Measurements from ENCODE around the gene PC. TPM values are rescaled to one million over a fixed set of nuclear protein-coding genes. Genes with fewer than 3 reads are reported as not detected.

PC gene
- total and polyA plus RNA-seq, 12 donors: 40.6 to 231 (median 83.2) TPM

DNA sequence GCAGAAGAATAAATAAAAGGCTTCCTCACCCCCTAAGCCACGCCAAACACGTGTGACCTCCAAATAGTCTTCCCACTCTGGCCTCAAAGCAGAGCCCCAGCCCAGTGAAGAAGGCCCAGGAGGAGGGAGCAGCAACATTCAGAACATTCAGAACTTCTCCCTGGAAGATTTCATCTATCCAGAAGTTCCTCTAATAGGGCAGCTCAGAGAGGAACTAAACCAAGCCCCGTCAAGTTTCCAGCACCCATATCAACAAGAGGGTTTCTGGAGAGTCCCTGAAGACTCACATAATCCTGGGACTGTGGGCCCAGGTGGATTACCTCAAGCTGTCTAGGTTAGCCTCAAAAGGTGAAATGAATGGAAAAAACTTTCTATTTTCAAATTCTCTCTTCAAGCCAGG, 39.4 kb downstream of the PC start:
- 73 to 82% (median 76%) methylated on average over 3 of the region's 3 CpGs for WGBS, 4 donors
- Histone ChIP-seq H3K4me1 (replicated peaks in 1 of 2) (no peaks in the 10 kb centered on the region), H3K9me3 (replicated peaks in 1 of 3) (no peaks in the 10 kb centered on the region), H3K27ac (no peak overlapping the region), H3K4me3 (no peak overlapping the region), H3K36me3 (replicated peaks in 1 of 2) (no peaks in the 10 kb centered on the region), H3K27me3 (no peaks in the 10 kb centered on the region)
- intact Hi-C loops (cut with DNase I): no loop called here
- no peak for TF ChIP-seq POLR2A (IDR thresholded peaks at IDR 0.05)
- DNase-seq: no peak

DNA sequence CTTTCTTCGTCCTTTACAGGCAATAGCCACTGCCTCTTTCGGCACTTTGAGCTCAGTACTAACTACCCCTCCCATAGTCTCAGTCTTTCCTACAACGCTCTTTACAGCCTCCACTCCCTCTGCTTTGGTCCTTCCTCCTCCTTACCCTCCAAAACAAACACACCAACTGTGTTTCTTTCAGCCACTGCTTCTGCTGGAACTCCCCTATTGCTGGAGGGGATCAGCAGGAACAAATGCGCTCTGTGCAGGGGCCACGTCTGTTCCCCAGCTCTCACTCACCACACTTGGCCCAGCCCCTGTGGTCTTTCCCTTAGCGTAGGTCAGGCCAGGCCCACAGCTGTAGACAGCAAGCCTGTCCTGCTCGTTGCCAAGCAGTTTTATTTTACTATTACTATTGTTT, 42.3 kb downstream of the PC start:
- Histone ChIP-seq H3K36me3 (replicated peaks in 1 of 2) (no peaks in the 10 kb centered on the region), H3K9me3 (replicated peaks in 1 of 3) (no peaks in the 10 kb centered on the region), H3K27ac (no peak overlapping the region), H3K27me3 (no peaks in the 10 kb centered on the region), H3K4me1 (replicated peaks in 1 of 2) (no peaks in the 10 kb centered on the region), H3K4me3 (no peak overlapping the region)
- TF ChIP-seq POLR2A (IDR thresholded peaks at IDR 0.05) (no peak), CTCF (IDR thresholded peaks at IDR 0.05) (no peak)
- no peak for DNase-seq
- WGBS, 4 donors: 76 to 88% (median 82%) methylated on average over 7 of the region's 7 CpGs
- intact Hi-C loops (cut with DNase I): no loop called here

GRCh38 chr11:66915046-66915832, 42.9 kb downstream of the PC start:
- no peak for DNase-seq
- TF ChIP-seq POLR2A (IDR thresholded peaks at IDR 0.05) (no peak), CTCF (IDR thresholded peaks at IDR 0.05) (no peak)
- intact Hi-C loops (cut with DNase I): no loop called here
- H3K4me3 ChIP-seq: no peak overlapping the region
- H3K9me3 ChIP-seq (replicated peaks in 1 of 3): no peaks in the 10 kb centered on the region
- no peak overlapping the region for H3K27ac ChIP-seq
- H3K4me1 ChIP-seq (replicated peaks in 1 of 2): no peaks in the 10 kb centered on the region
- H3K27me3 ChIP-seq: no peaks in the 10 kb centered on the region
- 90 to 95% (median 93%) methylated on average over 9 to 14 of the region's 14 CpGs for WGBS, 4 donors
- no peaks in the 10 kb centered on the region for H3K36me3 ChIP-seq (replicated peaks in 1 of 2)

DNA sequence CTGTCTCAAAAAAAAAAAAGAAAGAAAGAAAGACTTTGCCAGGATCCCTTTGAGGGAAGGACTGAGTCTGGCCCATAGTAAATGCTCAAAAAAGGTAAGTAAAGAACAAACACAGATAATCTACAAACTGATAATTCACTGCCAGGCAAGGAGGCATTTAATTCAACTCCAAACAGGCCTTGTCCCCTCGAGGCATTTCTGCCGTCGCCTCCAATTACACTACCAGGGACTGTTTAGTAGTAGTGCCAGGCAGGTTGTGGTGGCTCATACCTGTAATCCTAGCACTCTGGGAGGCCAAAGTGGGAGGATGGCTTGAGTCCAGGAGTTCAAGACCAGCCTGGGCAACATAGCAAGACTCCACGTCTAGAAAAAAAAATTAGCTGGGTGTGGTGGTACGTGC, 43.7 kb downstream of the PC start:
- Histone ChIP-seq H3K27me3 (no peaks in the 10 kb centered on the region), H3K27ac (no peak overlapping the region), H3K9me3 (replicated peaks in 1 of 3) (no peaks in the 10 kb centered on the region), H3K4me3 (no peak overlapping the region), H3K36me3 (replicated peaks in 1 of 2) (no peaks in the 10 kb centered on the region), H3K4me1 (replicated peaks in 1 of 2) (no peaks in the 10 kb centered on the region)
- TF ChIP-seq CTCF (IDR thresholded peaks at IDR 0.05) (no peak), POLR2A (IDR thresholded peaks at IDR 0.05) (no peak)
- intact Hi-C loops (cut with DNase I): no loop called here
- DNase-seq: no peak
- 87 to 93% (median 88%) methylated on average over 5 of the region's 5 CpGs for whole genome bisulfite sequencing, 4 donors

DNA sequence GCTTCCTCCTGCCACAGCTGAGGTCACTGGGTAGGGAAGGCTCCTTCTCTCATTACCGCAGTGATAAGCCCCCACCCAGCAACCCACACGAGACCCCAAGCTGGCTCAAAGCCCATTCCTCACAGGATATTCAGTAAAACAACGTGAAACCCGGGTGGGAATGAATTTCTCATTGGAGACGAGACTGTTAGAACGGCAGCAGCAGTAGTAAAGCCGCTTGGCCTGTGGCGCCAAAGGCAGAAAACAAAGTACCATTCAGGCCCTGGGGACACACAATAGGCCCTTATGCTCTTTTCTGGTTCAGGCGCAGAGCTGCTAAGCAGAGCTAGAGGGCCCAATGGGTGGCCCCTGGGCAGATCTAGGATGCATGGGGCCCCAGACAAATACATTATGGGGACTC, 45.3 kb downstream of the PC start:
- Histone ChIP-seq H3K4me1 (replicated peaks in 1 of 2) (peaks cover 0 to 8% of the 10 kb centered on the region in 2 donors), H3K4me3 (no peak overlapping the region), H3K36me3 (replicated peaks in 1 of 2) (no peaks in the 10 kb centered on the region), H3K27ac (no peak overlapping the region), H3K27me3 (no peaks in the 10 kb centered on the region), H3K9me3 (replicated peaks in 1 of 3) (no peaks in the 10 kb centered on the region)
- intact Hi-C loops (cut with DNase I): no loop called here
- WGBS, 4 donors: 85 to 100% (median 90%) methylated on average over 2 to 9 of the region's 9 CpGs
- no peak for TF ChIP-seq CTCF (IDR thresholded peaks at IDR 0.05)
- TF ChIP-seq POLR2A (IDR thresholded peaks at IDR 0.05): no peak
- no peak for DNase-seq
